T-helper 2 cell treated with Interferon-gamma antibody and Interleukin-4, amounts not matched to agents 100 ng/mL and 5 ng/mL, for 36 hours (primary cell): ENCODE results near the gene SMYD2. TPM values are rescaled to one million over a fixed set of nuclear protein-coding genes. Genes with fewer than 3 reads are reported as not detected.

Experiments used
- intact Hi-C: fragments of 100-400 bp; cut with micrococcal nuclease; formaldehyde crosslinking; loops from one replicate; pipeline ENCODE4 v1.15.1; 2023
- total RNA-seq: library from RNA; stranded (reverse); gene quantifications from 2 replicates; pipeline ENCODE4 v1.2.3, GENCODE V29; 2022

The SMYD2 gene
- total RNA-seq, 1 donor from 2014 or later, result 46.9 TPM

GRCh38 chr1:214327514-214327913 lies 46.6 kb downstream of the SMYD2 start:
- intact Hi-C loops, result loop anchor here (5.0 to 10.0 kb wide), 2 partner anchors 340 to 1083 kb away; partner anchors contain the start of gene PROX1

GRCh38 chr1:214328770-214329469 lies 48.0 kb downstream of the SMYD2 start:
- intact Hi-C loops, result loop anchor here (1.0 to 10.0 kb wide), 5 partner anchors 48 to 1084 kb away; partner anchors contain the start of genes PROX1 and SMYD2

- intact Hi-C loops, result loop anchor here (5.0 to 10.0 kb wide), 5 partner anchors 58 to 1085 kb away; partner anchors contain the start of genes CENPF and PROX1
Observed at GRCh38 chr1:214329470-214330220, 48.7 kb downstream of the SMYD2 start.

- intact Hi-C loops, result loop anchor here (5.0 kb wide), 3 partner anchors 57 to 272 kb away; partner anchors contain the start of gene CENPF
Observed at GRCh38 chr1:214330222-214330621, 49.3 kb downstream of the SMYD2 start.

GRCh38 chr1:214330715-214331114 lies 49.8 kb downstream of the SMYD2 start:
- intact Hi-C loops, result loop anchor here (5.0 kb wide), 3 partner anchors 57 to 272 kb away; partner anchors contain the start of gene CENPF

GRCh38 chr1:214331180-214331579 lies 50.2 kb downstream of the SMYD2 start:
- intact Hi-C loops, result loop anchor here (5.0 kb wide), 3 partner anchors 56 to 271 kb away; partner anchors contain the start of gene CENPF

GRCh38 chr1:214331827-214332423 lies 51.0 kb downstream of the SMYD2 start:
- intact Hi-C loops, result loop anchor here (5.0 kb wide), 3 partner anchors 55 to 270 kb away; partner anchors contain the start of gene CENPF

GRCh38 chr1:214332946-214333798 lies 52.2 kb downstream of the SMYD2 start:
- intact Hi-C loops, result loop anchor here (1.0 to 5.0 kb wide), 4 partner anchors 54 to 269 kb away; partner anchors contain the start of gene CENPF

GRCh38 chr1:214335567-214335966 lies 54.6 kb downstream of the SMYD2 start:
- intact Hi-C loops, result no loop called here

GRCh38 chr1:214337015-214337414 lies 56.1 kb downstream of the SMYD2 start:
- intact Hi-C loops, result no loop called here

GRCh38 chr1:214337511-214337910 lies 56.6 kb downstream of the SMYD2 start:
- intact Hi-C loops, result no loop called here

GRCh38 chr1:214338212-214338611 lies 57.3 kb downstream of the SMYD2 start:
- intact Hi-C loops, result no loop called here

GRCh38 chr1:214341459-214341858 lies 60.5 kb downstream of the SMYD2 start:
- intact Hi-C loops, result no loop called here

- intact Hi-C loops, result no loop called here
Observed at GRCh38 chr1:214341932-214342331, 61.0 kb downstream of the SMYD2 start.

GRCh38 chr1:214342525-214342924 lies 61.6 kb downstream of the SMYD2 start:
- intact Hi-C loops, result no loop called here

GRCh38 chr1:214344897-214345296 lies 63.9 kb downstream of the SMYD2 start:
- intact Hi-C loops, result no loop called here

GRCh38 chr1:214349008-214349407 lies 68.0 kb downstream of the SMYD2 start:
- intact Hi-C loops, result no loop called here

- intact Hi-C loops, result no loop called here
Observed at GRCh38 chr1:214349781-214350180, 68.8 kb downstream of the SMYD2 start.

- intact Hi-C loops, result no loop called here
Observed at GRCh38 chr1:214351551-214352277, 70.8 kb downstream of the SMYD2 start.

GRCh38 chr1:214352838-214353237 lies 71.9 kb downstream of the SMYD2 start:
- intact Hi-C loops, result no loop called here
